ENCODE data around the gene SLIT3.

The SLIT3 gene

DNA sequence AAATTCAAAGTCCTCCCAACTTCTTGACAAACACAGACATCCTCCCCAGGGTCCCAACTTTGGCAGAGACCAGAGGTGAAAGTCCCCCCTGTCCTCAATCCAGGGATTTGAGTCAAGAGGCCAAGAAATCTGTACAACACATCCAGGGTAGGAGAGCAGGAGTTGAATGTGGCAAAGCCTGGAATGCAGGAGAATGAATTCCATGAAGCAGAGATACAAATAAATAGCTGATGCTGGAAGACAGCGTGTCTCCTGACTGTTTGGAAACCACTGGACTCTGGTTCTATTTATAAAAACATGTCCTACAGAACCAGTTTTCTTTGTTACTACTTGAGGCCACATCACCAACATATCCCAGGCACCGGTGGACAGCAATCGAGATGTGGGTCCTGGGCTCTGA lies 43.7 kb upstream of the SLIT3 start:
- Histone ChIP-seq H3K4me2 (ENCODE audit: insufficient read depth, low read length) (no peak overlapping the region), H3K36me3 (ENCODE audit: insufficient read depth, low read length) (no peaks in the 10 kb centered on the region), H3K9me3 (ENCODE audit: insufficient read depth, low read length, severe bottlenecking) (no peaks in the 10 kb centered on the region), H3K4me3 (ENCODE audit: low read depth in 1 of 2, low read length in 2 of 2) (no peak overlapping the region), H3K27ac (ENCODE audit: low read length) (no peak overlapping the region), H3K27me3 (ENCODE audit: insufficient read depth, low read length, poor library complexity) (peaks cover 9% of the 10 kb centered on the region), H3K4me1 (ENCODE audit: insufficient read depth, low read length) (no peaks in the 10 kb centered on the region), H4K20me1 (ENCODE audit: insufficient read depth, low read length) (no peaks in the 10 kb centered on the region), H2AFZ (ENCODE audit: low read depth, low read length) (no peak overlapping the region), H3K9ac (ENCODE audit: low read depth, low read length) (no peak overlapping the region), H3K79me2 (ENCODE audit: insufficient read depth, low read length) (no peaks in the 10 kb centered on the region)
- no peak for ATAC-seq (ENCODE audit: insufficient read depth, low read depth)
- no peak for DNase-seq
- TF ChIP-seq, protein P1, sequence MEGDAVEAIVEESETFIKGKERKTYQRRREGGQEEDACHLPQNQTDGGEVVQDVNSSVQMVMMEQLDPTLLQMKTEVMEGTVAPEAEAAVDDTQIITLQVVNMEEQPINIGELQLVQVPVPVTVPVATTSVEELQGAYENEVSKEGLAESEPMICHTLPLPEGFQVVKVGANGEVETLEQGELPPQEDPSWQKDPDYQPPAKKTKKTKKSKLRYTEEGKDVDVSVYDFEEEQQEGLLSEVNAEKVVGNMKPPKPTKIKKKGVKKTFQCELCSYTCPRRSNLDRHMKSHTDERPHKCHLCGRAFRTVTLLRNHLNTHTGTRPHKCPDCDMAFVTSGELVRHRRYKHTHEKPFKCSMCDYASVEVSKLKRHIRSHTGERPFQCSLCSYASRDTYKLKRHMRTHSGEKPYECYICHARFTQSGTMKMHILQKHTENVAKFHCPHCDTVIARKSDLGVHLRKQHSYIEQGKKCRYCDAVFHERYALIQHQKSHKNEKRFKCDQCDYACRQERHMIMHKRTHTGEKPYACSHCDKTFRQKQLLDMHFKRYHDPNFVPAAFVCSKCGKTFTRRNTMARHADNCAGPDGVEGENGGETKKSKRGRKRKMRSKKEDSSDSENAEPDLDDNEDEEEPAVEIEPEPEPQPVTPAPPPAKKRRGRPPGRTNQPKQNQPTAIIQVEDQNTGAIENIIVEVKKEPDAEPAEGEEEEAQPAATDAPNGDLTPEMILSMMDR (IDR thresholded peaks at IDR 0.05; ENCODE audit: borderline replicate concordance, extremely low read depth, low read length, poor library complexity, severe bottlenecking), result no peak
- no peak for TF ChIP-seq EZH2 (IDR thresholded peaks at IDR 0.05; ENCODE audit: borderline replicate concordance, low read depth, low read length, severe bottlenecking)

DNA sequence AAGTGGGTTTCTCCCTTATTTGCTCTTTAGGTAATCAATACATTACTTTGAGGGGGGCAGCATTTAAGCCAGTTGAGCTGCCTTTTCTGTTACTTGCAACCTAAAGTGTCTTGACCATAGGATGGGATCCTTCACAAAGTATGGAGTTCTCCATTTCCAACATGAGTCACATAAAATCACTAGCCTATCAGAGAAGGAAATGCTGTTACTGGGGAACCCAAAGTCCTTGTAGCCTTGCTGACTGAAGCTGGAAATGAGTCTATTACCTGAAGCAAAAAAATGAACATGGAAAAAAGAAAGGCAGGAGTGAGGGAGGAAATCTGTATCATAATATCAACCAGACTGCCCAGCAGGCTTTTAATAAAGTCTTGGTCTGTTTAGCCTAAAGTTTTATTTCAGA lies 42.8 kb upstream of the SLIT3 start:
- H3K9me3 ChIP-seq (ENCODE audit: insufficient read depth, low read length, severe bottlenecking), result no peaks in the 10 kb centered on the region
- ATAC-seq (ENCODE audit: insufficient read depth, low read depth) (no peak), DNase-seq (no peak)
- no peak overlapping the region for H3K27ac ChIP-seq (ENCODE audit: low read length)
- H4K20me1 ChIP-seq (ENCODE audit: insufficient read depth, low read length), result no peaks in the 10 kb centered on the region
- H3K79me2 ChIP-seq (ENCODE audit: insufficient read depth, low read length), result no peaks in the 10 kb centered on the region
- H3K4me3 ChIP-seq (ENCODE audit: low read depth in 1 of 2, low read length in 2 of 2), result no peak overlapping the region
- no peak overlapping the region for H3K9ac ChIP-seq (ENCODE audit: low read depth, low read length)
- H3K27me3 ChIP-seq (ENCODE audit: insufficient read depth, low read length, poor library complexity), result peaks cover 9% of the 10 kb centered on the region
- H3K36me3 ChIP-seq (ENCODE audit: insufficient read depth, low read length), result no peaks in the 10 kb centered on the region
- TF ChIP-seq, protein P1 (IDR thresholded peaks at IDR 0.05; ENCODE audit: borderline replicate concordance, extremely low read depth, low read length, poor library complexity, severe bottlenecking), result no peak
- TF ChIP-seq EZH2 (IDR thresholded peaks at IDR 0.05; ENCODE audit: borderline replicate concordance, low read depth, low read length, severe bottlenecking), result no peak
- no peak overlapping the region for H3K4me2 ChIP-seq (ENCODE audit: insufficient read depth, low read length)
- H3K4me1 ChIP-seq (ENCODE audit: insufficient read depth, low read length), result no peaks in the 10 kb centered on the region
- no peak overlapping the region for H2AFZ ChIP-seq (ENCODE audit: low read depth, low read length)

DNA sequence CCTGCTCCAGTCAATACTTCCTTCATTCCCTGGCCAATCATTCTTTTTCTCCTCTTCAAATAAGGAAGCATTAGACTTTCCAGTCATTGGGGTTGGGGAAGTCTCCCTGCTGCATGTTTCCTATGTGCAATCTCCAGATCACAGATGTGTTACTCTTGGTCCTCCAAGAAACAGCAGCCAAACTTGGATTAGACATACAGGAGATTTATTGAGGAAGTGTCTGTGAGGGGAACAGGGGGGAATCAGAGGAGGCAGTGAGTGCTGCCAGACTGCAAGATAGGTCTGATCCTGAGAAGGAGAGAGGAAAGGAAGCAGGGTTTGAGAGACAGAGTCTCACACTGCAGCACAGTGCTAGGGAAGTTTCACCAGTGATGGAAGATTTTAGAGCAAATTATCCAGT lies 40.6 kb upstream of the SLIT3 start:
- TF ChIP-seq, protein P1 (IDR thresholded peaks at IDR 0.05; ENCODE audit: borderline replicate concordance, extremely low read depth, low read length, poor library complexity, severe bottlenecking), result no peak
- TF ChIP-seq EZH2 (IDR thresholded peaks at IDR 0.05; ENCODE audit: borderline replicate concordance, low read depth, low read length, severe bottlenecking), result no peak
- no peaks in the 10 kb centered on the region for H3K36me3 ChIP-seq (ENCODE audit: insufficient read depth, low read length)
- no peak overlapping the region for H3K27ac ChIP-seq (ENCODE audit: low read length)
- H3K4me1 ChIP-seq (ENCODE audit: insufficient read depth, low read length), result no peaks in the 10 kb centered on the region
- ATAC-seq (ENCODE audit: insufficient read depth, low read depth) (no peak), DNase-seq (no peak)
- no peak overlapping the region for H3K4me3 ChIP-seq (ENCODE audit: low read depth in 1 of 2, low read length in 2 of 2)
- no peaks in the 10 kb centered on the region for H3K79me2 ChIP-seq (ENCODE audit: insufficient read depth, low read length)
- H4K20me1 ChIP-seq (ENCODE audit: insufficient read depth, low read length), result no peaks in the 10 kb centered on the region
- no peak overlapping the region for H3K4me2 ChIP-seq (ENCODE audit: insufficient read depth, low read length)
- no peak overlapping the region for H2AFZ ChIP-seq (ENCODE audit: low read depth, low read length)
- peaks cover 9% of the 10 kb centered on the region for H3K27me3 ChIP-seq (ENCODE audit: insufficient read depth, low read length, poor library complexity)
- H3K9ac ChIP-seq (ENCODE audit: low read depth, low read length), result no peak overlapping the region
- H3K9me3 ChIP-seq (ENCODE audit: insufficient read depth, low read length, severe bottlenecking), result no peaks in the 10 kb centered on the region

DNA sequence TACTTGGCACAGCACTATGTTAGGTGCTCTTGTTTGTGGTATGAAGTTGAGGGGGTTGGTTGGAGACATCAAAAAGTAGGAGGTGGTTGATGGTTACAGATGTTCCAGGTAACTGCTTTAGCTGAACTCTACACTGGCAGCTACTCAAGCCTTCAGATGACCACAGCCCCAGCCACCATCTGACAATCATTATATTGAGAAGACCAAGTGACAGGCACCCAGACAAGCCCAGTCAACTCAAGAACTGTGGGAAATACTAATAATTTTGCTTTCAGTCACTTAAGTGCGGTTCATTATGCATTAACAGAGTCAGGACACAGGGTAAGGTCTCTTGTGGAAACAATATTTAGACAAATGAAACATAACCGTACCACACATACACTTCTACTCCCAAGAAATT lies 38.9 kb upstream of the SLIT3 start:
- Histone ChIP-seq H3K79me2 (ENCODE audit: insufficient read depth, low read length) (no peaks in the 10 kb centered on the region), H3K4me2 (ENCODE audit: insufficient read depth, low read length) (no peak overlapping the region), H3K27ac (ENCODE audit: low read length) (no peak overlapping the region), H3K9me3 (ENCODE audit: insufficient read depth, low read length, severe bottlenecking) (no peaks in the 10 kb centered on the region), H2AFZ (ENCODE audit: low read depth, low read length) (no peak overlapping the region), H3K36me3 (ENCODE audit: insufficient read depth, low read length) (no peaks in the 10 kb centered on the region), H4K20me1 (ENCODE audit: insufficient read depth, low read length) (no peaks in the 10 kb centered on the region), H3K27me3 (ENCODE audit: insufficient read depth, low read length, poor library complexity) (peaks cover 9% of the 10 kb centered on the region), H3K4me1 (ENCODE audit: insufficient read depth, low read length) (no peaks in the 10 kb centered on the region), H3K9ac (ENCODE audit: low read depth, low read length) (no peak overlapping the region), H3K4me3 (ENCODE audit: low read depth in 1 of 2, low read length in 2 of 2) (no peak overlapping the region)
- ATAC-seq (ENCODE audit: insufficient read depth, low read depth) (no peak), DNase-seq (no peak)
- no peak for TF ChIP-seq EZH2 (IDR thresholded peaks at IDR 0.05; ENCODE audit: borderline replicate concordance, low read depth, low read length, severe bottlenecking)
- TF ChIP-seq, protein P1 (IDR thresholded peaks at IDR 0.05; ENCODE audit: borderline replicate concordance, extremely low read depth, low read length, poor library complexity, severe bottlenecking), result no peak

All from DND-41 (cell line).